KMS-11 (cell line): ENCODE measurements around the gene MCM5.

ENCODE experiments used
- H2AFZ ChIP-seq: fragments of 200-600 bp; sonication (generic); 2 replicates; pipeline ENCODE4 v1.6.1; 2016; ENCODE audit warnings: antibody characterized with exemption, mixed run types, low read depth
- H3K27ac ChIP-seq: fragments of 200-600 bp; sonication (generic); 2 replicates; pipeline ENCODE4 v1.6.1; 2016; ENCODE audit warnings: mild to moderate bottlenecking, mixed run types
- H3K27me3 ChIP-seq: fragments of 200-600 bp; sonication (generic); 2 replicates; pipeline ENCODE4 v1.6.1; 2017; ENCODE audit warnings: mild to moderate bottlenecking, low read depth, mixed run types, moderate library complexity; ENCODE audit not compliant: insufficient read depth
- H3K36me3 ChIP-seq: fragments of 200-600 bp; sonication (generic); 2 replicates; pipeline ENCODE4 v1.6.1; 2017; ENCODE audit warnings: mild to moderate bottlenecking, mixed run types; ENCODE audit not compliant: insufficient read depth
- H3K4me1 ChIP-seq: fragments of 200-600 bp; sonication (generic); 2 replicates; pipeline ENCODE4 v1.6.1; 2016; ENCODE audit warnings: mild to moderate bottlenecking, low read depth, mixed run types; ENCODE audit not compliant: poor library complexity, severe bottlenecking
- H3K4me2 ChIP-seq: fragments of 200-600 bp; sonication (generic); 2 replicates; pipeline ENCODE4 v1.7.0; 2016; ENCODE audit warnings: mild to moderate bottlenecking, mixed run types
- H3K4me3 ChIP-seq: fragments of 200-600 bp; sonication (generic); IDR thresholded peaks from 2 replicates; pipeline ENCODE4 v1.6.1; 2017; ENCODE audit warnings: low read depth, low read length, mixed read lengths; ENCODE audit not compliant: insufficient read depth
- H3K79me2 ChIP-seq: fragments of 200-600 bp; sonication (generic); 2 replicates; pipeline ENCODE4 v1.6.1; 2016; ENCODE audit warnings: low read depth, mixed run types; ENCODE audit not compliant: insufficient read depth
- H3K9ac ChIP-seq: fragments of 200-600 bp; sonication (generic); 2 replicates; pipeline ENCODE4 v1.6.1; 2016; ENCODE audit warnings: mild to moderate bottlenecking, mixed run types
- H4K20me1 ChIP-seq: fragments of 200-600 bp; sonication (generic); 2 replicates; pipeline ENCODE4 v1.6.1; 2016; ENCODE audit warnings: mild to moderate bottlenecking, mixed run types; ENCODE audit not compliant: insufficient read depth
- TF ChIP-seq, protein P1 (sequence below): fragments of 200-600 bp; sonication (generic); conservative IDR thresholded peaks from 2 replicates; pipeline ENCODE4 v1.6.1; 2017; ENCODE audit warnings: low read depth, mild to moderate bottlenecking, antibody characterized with exemption, low read length, moderate library complexity, mixed read lengths

The MCM5 gene

DNA sequence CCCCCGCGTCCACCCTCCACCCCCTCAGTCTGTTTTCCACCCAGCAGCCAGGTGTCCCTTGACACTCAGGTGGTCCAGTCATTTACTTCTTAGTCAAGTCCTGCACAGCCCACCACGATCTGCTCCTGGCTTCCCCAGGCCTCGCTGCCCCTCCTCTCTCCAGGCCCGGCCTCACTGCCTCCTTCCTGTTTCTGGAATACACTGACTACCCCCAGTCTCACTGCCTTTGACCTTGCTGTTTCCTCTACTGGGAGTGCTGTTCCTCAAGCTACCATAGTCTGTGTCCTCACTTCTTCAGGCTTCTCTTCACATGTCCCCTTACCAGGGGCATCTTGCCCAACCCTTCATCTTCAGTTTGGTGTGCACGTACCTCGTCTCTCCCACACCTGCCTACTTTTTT lies 7.4 kb downstream of the MCM5 start:
- Histone ChIP-seq H3K4me3 (no peak overlapping the region), H3K4me1 (peaks cover 4% of the 10 kb centered on the region), H3K27me3 (no peaks in the 10 kb centered on the region), H3K9ac (no peak overlapping the region), H3K79me2 (peaks cover 6% of the 10 kb centered on the region; the same call in 1 of the 2 replicates), H3K4me2 (no peak overlapping the region), H2AFZ (no peak overlapping the region), H4K20me1 (no peaks in the 10 kb centered on the region), H3K27ac (no peak overlapping the region), H3K36me3 (peaks cover 22% of the 10 kb centered on the region; the same call in 1 of the 2 replicates)
- TF ChIP-seq, protein P1, sequence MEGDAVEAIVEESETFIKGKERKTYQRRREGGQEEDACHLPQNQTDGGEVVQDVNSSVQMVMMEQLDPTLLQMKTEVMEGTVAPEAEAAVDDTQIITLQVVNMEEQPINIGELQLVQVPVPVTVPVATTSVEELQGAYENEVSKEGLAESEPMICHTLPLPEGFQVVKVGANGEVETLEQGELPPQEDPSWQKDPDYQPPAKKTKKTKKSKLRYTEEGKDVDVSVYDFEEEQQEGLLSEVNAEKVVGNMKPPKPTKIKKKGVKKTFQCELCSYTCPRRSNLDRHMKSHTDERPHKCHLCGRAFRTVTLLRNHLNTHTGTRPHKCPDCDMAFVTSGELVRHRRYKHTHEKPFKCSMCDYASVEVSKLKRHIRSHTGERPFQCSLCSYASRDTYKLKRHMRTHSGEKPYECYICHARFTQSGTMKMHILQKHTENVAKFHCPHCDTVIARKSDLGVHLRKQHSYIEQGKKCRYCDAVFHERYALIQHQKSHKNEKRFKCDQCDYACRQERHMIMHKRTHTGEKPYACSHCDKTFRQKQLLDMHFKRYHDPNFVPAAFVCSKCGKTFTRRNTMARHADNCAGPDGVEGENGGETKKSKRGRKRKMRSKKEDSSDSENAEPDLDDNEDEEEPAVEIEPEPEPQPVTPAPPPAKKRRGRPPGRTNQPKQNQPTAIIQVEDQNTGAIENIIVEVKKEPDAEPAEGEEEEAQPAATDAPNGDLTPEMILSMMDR = no peak

DNA sequence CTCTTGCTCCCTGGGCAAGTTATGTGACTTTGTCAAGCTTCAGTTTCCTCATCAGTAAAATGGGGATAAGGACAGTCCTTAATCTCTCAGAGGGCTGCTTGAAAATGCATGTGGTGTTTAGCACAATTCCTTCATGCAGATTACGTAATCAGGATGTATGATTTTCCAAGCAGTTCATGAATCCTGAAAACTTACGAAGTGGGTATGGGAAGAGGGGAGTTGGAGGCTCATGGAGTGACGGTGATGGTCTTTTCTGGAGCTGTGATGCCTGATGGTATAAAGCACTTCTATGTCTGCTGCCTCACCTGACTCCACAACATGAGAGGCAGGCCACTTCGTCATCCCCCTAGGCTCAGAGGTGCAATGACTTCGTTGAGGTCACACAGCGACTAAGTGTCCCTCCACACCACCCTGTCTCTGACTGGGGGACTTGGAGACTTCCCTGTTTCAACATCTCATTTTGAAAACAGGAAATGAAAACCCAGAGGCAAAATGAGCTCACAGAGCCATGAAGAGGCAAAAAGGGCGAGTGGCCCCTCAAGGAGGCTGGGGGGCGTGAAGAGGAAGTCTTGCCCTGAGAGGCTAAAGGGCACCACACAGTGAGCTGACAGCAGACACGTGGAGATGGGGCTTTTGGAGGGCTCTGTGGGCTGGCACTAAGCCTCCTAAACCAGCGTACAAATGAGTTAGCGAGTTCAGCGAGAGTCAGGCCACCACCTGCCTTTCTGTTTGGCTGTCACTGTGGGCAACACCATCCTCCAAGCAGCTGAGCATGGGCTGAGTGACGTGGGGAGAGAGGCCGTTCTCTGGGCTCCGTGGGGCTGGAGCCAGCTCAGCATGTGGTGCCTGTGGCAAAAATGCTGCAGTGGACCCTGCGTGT lies 10.1 kb downstream of the MCM5 start:
- no peak overlapping the region for H3K4me3 ChIP-seq
- no peak overlapping the region for H3K4me2 ChIP-seq
- peaks cover 14% of the 10 kb centered on the region; the same call in 1 of the 2 replicates for H3K36me3 ChIP-seq
- TF ChIP-seq, protein P1 = no peak
- no peaks in the 10 kb centered on the region for H4K20me1 ChIP-seq
- H2AFZ ChIP-seq = no peak overlapping the region
- no peak overlapping the region; the same call in 1 of the 2 replicates for H3K27ac ChIP-seq
- H3K9ac ChIP-seq = no peak overlapping the region
- H3K4me1 ChIP-seq = no peaks in the 10 kb centered on the region
- no peaks in the 10 kb centered on the region for H3K27me3 ChIP-seq
- no peaks in the 10 kb centered on the region for H3K79me2 ChIP-seq

DNA sequence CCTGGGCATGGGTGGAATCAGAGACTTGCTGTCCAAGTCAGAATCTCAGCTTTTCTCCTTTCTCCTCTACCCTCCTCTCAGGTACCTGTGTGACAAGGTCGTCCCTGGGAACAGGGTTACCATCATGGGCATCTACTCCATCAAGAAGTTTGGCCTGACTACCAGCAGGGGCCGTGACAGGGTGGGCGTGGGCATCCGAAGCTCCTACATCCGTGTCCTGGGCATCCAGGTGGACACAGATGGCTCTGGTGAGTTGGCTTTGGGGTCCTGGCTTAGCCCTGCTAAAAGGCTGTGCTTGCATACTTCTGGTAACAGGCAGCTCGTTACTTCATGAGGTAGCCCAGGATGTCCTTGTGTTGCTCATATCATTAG lies 10.7 kb downstream of the MCM5 start:
- TF ChIP-seq, protein P1 = no peak
- Histone ChIP-seq H3K79me2 (no peaks in the 10 kb centered on the region), H3K4me3 (no peak overlapping the region), H3K4me2 (no peak overlapping the region), H4K20me1 (no peaks in the 10 kb centered on the region), H3K36me3 (peaks cover 11% of the 10 kb centered on the region; the same call in 1 of the 2 replicates), H3K4me1 (no peaks in the 10 kb centered on the region), H3K27me3 (no peaks in the 10 kb centered on the region), H3K27ac (no peak overlapping the region), H3K9ac (no peak overlapping the region), H2AFZ (no peak overlapping the region)

DNA sequence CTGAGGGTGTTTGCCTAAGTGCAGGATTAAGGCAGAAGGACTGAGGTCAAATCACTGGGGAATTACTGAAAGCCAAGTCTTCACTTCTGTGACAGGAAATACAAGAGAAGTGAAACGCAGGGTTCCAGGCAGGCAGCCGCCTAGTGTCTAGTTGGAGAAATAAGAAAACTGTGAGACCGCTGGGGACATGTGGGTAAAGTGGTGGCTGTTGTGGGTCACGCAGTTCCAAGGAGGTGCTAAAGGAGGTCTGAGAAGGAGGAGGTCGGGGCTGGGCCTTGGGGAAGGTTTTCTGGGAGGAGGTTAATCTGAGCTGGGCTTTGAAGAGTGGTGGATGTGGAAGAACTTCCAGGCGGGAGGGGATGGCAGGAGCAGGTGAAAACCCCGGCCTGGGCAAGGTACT lies 11.2 kb downstream of the MCM5 start:
- H3K9ac ChIP-seq = no peak overlapping the region
- H3K4me2 ChIP-seq = no peak overlapping the region
- no peaks in the 10 kb centered on the region for H3K79me2 ChIP-seq
- H3K36me3 ChIP-seq = peaks cover 11% of the 10 kb centered on the region; the same call in 1 of the 2 replicates
- H3K4me3 ChIP-seq = no peak overlapping the region
- no peaks in the 10 kb centered on the region for H3K27me3 ChIP-seq
- H2AFZ ChIP-seq = no peak overlapping the region
- no peak overlapping the region for H3K27ac ChIP-seq
- H4K20me1 ChIP-seq = no peaks in the 10 kb centered on the region
- TF ChIP-seq, protein P1 = no peak
- no peaks in the 10 kb centered on the region for H3K4me1 ChIP-seq
